ENCODE results near the gene PRCD. TPM values are rescaled to one million over a fixed set of nuclear protein-coding genes. Genes with fewer than 3 reads are reported as not detected.

PRCD gene
- total and polyA plus RNA-seq, 11 donors, result 1.1 to 7.6 (median 2.7) TPM

DNA sequence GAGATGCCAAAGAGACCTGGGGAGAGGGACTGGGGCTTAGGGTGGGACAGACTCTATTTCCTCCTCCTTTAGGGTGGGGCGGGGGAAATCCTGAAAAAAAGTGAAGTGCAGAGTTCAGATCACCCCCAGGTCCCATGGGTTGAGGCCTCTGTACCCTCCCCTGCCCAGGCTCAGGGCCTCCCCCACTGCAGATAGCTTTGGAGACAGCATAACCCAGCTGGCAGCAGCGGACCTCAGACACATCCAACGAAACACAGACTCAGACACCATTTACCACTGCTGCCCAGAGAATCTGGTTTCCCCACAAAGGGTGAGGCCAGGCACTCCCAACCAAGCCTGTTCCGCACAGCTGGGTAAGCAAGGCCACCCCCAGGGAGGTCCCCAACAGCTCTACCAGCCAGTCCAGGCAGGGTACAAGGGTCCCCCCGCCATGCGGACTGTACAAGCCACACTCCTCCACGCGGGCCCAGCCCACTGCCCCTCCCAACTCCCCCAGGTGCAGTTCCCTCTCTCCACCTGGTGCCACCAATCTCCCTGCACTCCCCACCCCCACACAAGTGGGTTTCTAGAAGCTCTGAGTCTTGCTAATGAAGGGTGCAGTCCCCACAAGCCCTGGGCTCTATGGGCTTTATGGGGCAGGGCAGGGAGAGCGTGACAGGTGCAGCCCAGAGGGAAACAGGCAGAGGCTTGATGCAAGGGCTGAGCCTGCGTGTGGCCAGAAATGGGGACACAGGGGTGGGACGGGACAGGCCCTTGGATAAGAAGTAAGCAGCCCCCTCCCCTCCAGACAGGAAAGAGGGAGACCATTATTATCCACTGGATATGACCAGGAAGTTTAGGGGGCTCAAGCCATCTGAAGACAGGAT, 47.5 kb upstream of the PRCD start:
- H3K27ac ChIP-seq, result peak overlapping the region; percentile 62 to 98 (median 78)
- H3K4me3 ChIP-seq, result peak overlapping the region in 8 of 12 donors; percentile 2 to 47 (median 19)
- no peaks in the 10 kb centered on the region for H3K27me3 ChIP-seq
- TF ChIP-seq, protein P1, sequence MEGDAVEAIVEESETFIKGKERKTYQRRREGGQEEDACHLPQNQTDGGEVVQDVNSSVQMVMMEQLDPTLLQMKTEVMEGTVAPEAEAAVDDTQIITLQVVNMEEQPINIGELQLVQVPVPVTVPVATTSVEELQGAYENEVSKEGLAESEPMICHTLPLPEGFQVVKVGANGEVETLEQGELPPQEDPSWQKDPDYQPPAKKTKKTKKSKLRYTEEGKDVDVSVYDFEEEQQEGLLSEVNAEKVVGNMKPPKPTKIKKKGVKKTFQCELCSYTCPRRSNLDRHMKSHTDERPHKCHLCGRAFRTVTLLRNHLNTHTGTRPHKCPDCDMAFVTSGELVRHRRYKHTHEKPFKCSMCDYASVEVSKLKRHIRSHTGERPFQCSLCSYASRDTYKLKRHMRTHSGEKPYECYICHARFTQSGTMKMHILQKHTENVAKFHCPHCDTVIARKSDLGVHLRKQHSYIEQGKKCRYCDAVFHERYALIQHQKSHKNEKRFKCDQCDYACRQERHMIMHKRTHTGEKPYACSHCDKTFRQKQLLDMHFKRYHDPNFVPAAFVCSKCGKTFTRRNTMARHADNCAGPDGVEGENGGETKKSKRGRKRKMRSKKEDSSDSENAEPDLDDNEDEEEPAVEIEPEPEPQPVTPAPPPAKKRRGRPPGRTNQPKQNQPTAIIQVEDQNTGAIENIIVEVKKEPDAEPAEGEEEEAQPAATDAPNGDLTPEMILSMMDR (IDR thresholded peaks at IDR 0.05), result no peak
- TF ChIP-seq POLR2A (IDR thresholded peaks at IDR 0.05), result no peak
- H3K4me1 ChIP-seq, result peaks cover 2 to 93% (median 29%) of the 10 kb centered on the region in 12 donors
- peaks cover 0 to 7% (median 0%) of the 10 kb centered on the region in 9 donors for H3K36me3 ChIP-seq
- DNase-seq (no peak), ATAC-seq (peak; percentile 5 to 35 (median 6))
- intact Hi-C loops (cut with DNase I), result no loop called here
- no peaks in the 10 kb centered on the region for H3K9me3 ChIP-seq
- WGBS, 4 donors, result 72 to 83% (median 75%) methylated on average over 10 to 11 of the region's 11 CpGs

DNA sequence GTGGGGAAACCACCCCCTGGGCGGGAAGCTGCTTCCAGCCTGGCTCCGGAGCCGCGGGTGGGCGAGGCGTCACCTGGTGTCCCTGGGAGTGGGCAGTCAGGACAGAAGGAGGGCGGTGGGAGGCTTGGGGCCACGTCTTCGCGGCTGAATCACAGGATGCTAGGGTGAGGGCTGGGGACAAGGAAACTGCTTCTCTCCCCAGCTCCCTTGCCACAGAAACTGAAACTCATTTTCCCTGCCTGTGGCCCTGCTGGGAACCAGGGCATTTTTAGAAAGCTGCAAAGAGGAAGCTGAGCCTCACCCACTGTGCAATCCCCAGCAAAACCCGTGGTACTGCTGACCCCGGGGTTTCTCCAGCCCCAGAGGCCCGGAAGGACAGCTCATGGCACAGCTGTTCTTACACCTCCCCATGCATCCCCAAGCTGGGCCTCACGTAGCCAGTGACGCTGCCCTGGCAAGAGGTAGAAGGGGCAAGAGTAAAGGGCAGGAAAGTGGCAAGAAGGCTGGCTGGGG, 46.8 kb upstream of the PRCD start:
- H3K4me1 ChIP-seq, result peaks cover 6 to 97% (median 36%) of the 10 kb centered on the region in 12 donors
- H3K36me3 ChIP-seq, result peaks cover 0 to 5% (median 0%) of the 10 kb centered on the region in 9 donors
- H3K4me3 ChIP-seq, result peak overlapping the region in 8 of 12 donors; percentile 2 to 47 (median 19)
- ATAC-seq (peak; percentile 54 to 68 (median 65)), DNase-seq (peak; percentile 62 to 85 (median 83))
- H3K27ac ChIP-seq, result peak overlapping the region; percentile 62 to 98 (median 78)
- TF ChIP-seq, protein P1 (IDR thresholded peaks at IDR 0.05), result no peak
- TF ChIP-seq POLR2A (IDR thresholded peaks at IDR 0.05), result no peak
- intact Hi-C loops (cut with DNase I), result no loop called here
- H3K27me3 ChIP-seq, result no peaks in the 10 kb centered on the region
- WGBS, 4 donors, result 30 to 38% (median 32%) methylated on average over 15 of the region's 15 CpGs
- no peaks in the 10 kb centered on the region for H3K9me3 ChIP-seq

DNA sequence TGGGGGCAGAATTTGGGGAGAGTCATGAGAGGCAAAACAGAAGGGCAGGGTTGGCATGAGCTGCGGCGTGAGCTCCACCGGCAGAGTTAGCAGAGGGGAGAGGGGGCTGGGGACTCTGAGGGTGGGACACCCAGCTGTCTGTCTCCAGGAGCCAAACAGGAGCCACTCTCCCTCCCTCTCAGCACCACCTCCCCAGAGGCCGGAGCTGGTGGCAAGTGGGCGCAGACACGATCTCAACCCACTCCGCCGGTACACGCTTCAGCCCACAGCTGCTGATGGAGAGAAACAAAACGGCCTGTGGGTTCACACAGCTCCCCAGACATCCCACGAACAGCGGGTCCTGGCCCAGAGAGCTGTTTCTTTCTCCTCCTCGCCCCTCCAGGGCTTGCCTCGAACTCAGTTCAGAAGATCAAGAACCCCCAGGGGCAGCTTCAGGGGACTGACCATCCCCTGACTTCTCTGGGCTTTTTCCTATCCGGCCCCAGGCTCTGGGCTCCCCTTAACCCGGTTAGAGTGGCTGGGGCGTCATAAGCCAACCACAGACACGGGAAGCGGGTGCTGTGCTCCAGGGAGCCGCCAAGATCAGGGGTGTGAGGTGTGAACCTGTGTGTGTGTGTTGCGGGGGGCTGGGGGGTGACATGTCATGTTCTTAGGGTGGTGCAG, 46.2 kb upstream of the PRCD start:
- Histone ChIP-seq H3K36me3 (peaks cover 0 to 5% (median 0%) of the 10 kb centered on the region in 9 donors), H3K4me3 (peak overlapping the region in 6 of 12 donors; percentile 2 to 47 (median 12)), H3K9me3 (no peaks in the 10 kb centered on the region), H3K27ac (peak overlapping the region; percentile 62 to 98 (median 78)), H3K27me3 (no peaks in the 10 kb centered on the region), H3K4me1 (peaks cover 6 to 98% (median 41%) of the 10 kb centered on the region in 12 donors)
- intact Hi-C loops (cut with DNase I), result no loop called here
- ATAC-seq (no peak), DNase-seq (no peak)
- TF ChIP-seq POLR2A (IDR thresholded peaks at IDR 0.05), result no peak
- TF ChIP-seq, protein P1 (IDR thresholded peaks at IDR 0.05), result no peak
- 77 to 87% (median 83%) methylated on average over 14 to 21 of the region's 21 CpGs for WGBS, 4 donors
